ENCODE results near the gene DNPH1. TPM values are rescaled to one million over a fixed set of nuclear protein-coding genes. Genes with fewer than 3 reads are reported as not detected.
A peak's percentile ranks its signal among the peaks of the same experiment; 100 is the strongest.

Gene DNPH1
- total RNA-seq, 3 donors from 2014 or later: 46.5 to 61.1 (median 53.7) TPM

DNA sequence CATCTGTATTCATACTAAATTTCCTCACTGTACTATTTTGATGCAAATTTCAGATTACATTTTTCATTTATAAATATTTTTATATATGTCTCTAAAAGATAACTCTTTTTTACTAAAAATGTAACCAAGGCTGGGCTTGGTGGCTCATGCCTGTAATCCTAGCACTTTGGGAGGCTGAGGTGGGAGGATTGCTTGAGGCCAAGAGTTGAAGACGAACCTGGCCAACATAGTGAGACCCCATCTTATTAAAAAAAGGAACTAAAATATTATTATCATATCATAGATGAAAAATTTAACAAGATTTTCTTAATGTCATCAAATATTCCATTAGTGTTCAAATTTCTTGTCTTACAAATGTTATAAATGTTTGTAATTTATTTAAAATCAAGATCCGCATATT lies 6.6 kb upstream of the DNPH1 start:
- intact Hi-C loops (cut with DNase I; ENCODE audit: low total_unique reads): no loop called here
- peaks cover 0 to 4% of the 10 kb centered on the region in 2 donors for H3K27me3 ChIP-seq
- no peak for DNase-seq (ENCODE audit: low spot score in 2 of 2)
- no peaks in the 10 kb centered on the region for H3K4me1 ChIP-seq
- no peaks in the 10 kb centered on the region for H3K36me3 ChIP-seq
- no peak overlapping the region for H3K4me3 ChIP-seq
- no peak overlapping the region for H3K27ac ChIP-seq
- no peaks in the 10 kb centered on the region for H3K9me3 ChIP-seq
- no peak for TF ChIP-seq POLR2A (IDR thresholded peaks at IDR 0.05)
- TF ChIP-seq, protein P1, sequence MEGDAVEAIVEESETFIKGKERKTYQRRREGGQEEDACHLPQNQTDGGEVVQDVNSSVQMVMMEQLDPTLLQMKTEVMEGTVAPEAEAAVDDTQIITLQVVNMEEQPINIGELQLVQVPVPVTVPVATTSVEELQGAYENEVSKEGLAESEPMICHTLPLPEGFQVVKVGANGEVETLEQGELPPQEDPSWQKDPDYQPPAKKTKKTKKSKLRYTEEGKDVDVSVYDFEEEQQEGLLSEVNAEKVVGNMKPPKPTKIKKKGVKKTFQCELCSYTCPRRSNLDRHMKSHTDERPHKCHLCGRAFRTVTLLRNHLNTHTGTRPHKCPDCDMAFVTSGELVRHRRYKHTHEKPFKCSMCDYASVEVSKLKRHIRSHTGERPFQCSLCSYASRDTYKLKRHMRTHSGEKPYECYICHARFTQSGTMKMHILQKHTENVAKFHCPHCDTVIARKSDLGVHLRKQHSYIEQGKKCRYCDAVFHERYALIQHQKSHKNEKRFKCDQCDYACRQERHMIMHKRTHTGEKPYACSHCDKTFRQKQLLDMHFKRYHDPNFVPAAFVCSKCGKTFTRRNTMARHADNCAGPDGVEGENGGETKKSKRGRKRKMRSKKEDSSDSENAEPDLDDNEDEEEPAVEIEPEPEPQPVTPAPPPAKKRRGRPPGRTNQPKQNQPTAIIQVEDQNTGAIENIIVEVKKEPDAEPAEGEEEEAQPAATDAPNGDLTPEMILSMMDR (IDR thresholded peaks at IDR 0.05): no peak
- TF ChIP-seq POLR2AphosphoS5 (IDR thresholded peaks at IDR 0.05): no peak

DNA sequence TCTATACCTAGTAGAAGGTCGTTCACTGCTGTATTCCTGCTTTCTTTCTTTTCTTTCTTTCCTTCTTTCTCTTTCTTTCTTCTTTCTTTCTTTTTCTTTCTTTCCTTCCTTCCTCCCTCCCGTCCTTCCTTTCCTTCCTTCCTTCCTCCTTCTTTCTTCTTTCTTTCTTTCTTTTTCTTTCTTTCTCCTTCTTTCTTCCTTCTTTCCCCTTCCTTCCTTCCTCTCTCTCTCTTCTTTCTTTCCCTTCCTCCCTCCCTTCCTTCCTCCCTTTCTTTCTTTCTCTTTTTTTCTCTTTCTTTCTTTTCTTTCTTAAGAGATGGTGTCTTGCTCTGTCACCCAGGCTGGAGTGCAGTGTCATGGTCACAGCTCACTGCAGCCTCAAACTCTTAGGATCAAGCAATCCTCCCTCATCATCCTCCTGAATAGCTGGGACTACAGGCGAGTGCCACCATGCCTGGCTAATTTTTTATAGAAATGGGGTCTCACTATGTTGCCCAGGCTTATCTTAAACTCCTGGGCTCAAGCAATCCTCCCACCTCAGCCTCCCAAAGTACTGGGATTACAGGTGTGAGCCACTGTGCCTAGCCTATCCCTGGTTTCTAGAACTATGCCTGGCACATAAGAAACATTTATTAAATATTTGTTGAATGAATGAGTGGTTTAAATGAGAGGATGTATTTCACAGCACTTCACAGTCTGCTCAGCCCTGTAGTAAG lies 2.6 kb upstream of the DNPH1 start:
- Histone ChIP-seq H3K4me1 (no peaks in the 10 kb centered on the region), H3K9me3 (no peaks in the 10 kb centered on the region), H3K36me3 (no peaks in the 10 kb centered on the region), H3K4me3 (no peak overlapping the region), H3K27ac (no peak overlapping the region), H3K27me3 (no peaks in the 10 kb centered on the region)
- TF ChIP-seq POLR2A (IDR thresholded peaks at IDR 0.05) (no peak), POLR2AphosphoS5 (IDR thresholded peaks at IDR 0.05) (no peak)
- TF ChIP-seq, protein P1 (IDR thresholded peaks at IDR 0.05): no peak
- intact Hi-C loops (cut with DNase I; ENCODE audit: low total_unique reads): no loop called here
- DNase-seq (ENCODE audit: low spot score in 2 of 2): no peak

DNA sequence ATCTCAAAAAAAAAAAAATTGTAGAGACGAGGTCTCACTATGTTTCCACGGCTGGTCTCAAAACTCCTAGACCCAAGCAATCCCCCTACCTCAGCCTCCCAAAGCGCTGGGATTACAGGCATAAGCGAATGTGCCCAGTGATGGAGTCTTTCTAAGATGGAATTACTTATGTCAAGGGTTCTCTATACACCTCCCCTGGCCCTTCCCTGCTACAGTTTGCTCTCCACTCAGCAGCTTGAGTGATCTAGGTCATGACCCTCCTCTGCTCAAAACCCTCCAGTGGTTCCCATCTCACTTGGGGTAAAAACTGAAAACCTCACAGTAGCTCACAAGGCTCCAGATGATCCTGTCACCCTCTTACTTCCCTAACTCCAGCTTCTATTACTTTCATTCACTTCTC lies 1.8 kb upstream of the DNPH1 start:
- Histone ChIP-seq H3K9me3 (no peaks in the 10 kb centered on the region), H3K27me3 (no peaks in the 10 kb centered on the region), H3K4me3 (no peak overlapping the region), H3K4me1 (no peaks in the 10 kb centered on the region), H3K27ac (no peak overlapping the region), H3K36me3 (no peaks in the 10 kb centered on the region)
- DNase-seq (ENCODE audit: low spot score in 2 of 2): no peak
- intact Hi-C loops (cut with DNase I; ENCODE audit: low total_unique reads): no loop called here
- TF ChIP-seq, protein P1 (IDR thresholded peaks at IDR 0.05): no peak
- no peak for TF ChIP-seq POLR2AphosphoS5 (IDR thresholded peaks at IDR 0.05)
- no peak for TF ChIP-seq POLR2A (IDR thresholded peaks at IDR 0.05)

DNA sequence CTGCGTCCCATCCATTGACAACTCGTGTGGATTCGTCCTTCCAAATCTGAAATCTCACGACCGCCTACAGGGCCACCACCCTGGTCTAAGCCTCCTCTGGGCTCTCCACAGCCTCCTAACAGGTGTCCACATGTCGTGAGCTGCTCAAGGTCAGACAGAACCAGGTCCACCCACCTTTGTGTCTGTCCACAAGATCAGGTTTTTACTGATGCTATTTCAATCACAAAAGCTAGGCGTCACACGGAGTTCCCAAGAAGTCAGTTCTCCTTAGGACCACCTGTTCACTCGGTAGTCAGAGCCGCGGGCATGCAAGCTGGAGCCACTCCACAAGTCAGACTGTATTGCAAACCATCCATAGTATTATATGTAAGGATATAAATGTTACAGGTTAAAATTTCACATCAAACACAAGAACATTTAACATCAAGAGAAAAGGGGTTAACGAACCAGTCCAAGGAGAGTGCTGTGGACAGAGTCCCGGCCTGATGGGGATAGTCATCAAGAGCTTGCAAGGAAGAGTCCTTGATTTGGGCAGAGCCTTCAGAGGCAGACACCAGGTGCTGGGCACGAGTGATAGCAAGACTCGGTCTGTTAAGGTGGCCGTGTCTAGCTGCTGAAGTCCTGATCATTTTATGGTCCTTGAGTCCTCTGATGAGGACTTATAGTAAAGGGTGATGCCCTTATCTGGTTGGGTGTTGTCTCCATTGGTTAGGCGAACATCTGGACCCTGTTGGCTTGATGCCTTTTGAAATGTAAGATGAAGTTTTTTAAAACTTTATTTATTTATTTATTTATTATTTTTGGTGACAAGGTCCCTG lies 731 bp upstream of the DNPH1 start:
- Histone ChIP-seq H3K4me3 (peak overlapping the region; percentile 57 to 82 (median 74)), H3K27me3 (no peaks in the 10 kb centered on the region)
- intact Hi-C loops (cut with DNase I; ENCODE audit: low total_unique reads): no loop called here

More for the DNA sequence above, 731 bp upstream of the DNPH1 start:
- H3K36me3 ChIP-seq: no peaks in the 10 kb centered on the region
- no peaks in the 10 kb centered on the region for H3K9me3 ChIP-seq
- peak overlapping the region in 1 of 2 donors; percentile 67 for H3K27ac ChIP-seq
- no peaks in the 10 kb centered on the region for H3K4me1 ChIP-seq
- TF ChIP-seq POLR2A (IDR thresholded peaks at IDR 0.05) (no peak), POLR2AphosphoS5 (IDR thresholded peaks at IDR 0.05) (no peak)
- TF ChIP-seq, protein P1 (IDR thresholded peaks at IDR 0.05): no peak
- no peak for DNase-seq (ENCODE audit: low spot score in 2 of 2)

All from breast epithelium (tissue), 4 donors.